Measurements from ENCODE around the gene BAIAP2.

BAIAP2 gene

DNA sequence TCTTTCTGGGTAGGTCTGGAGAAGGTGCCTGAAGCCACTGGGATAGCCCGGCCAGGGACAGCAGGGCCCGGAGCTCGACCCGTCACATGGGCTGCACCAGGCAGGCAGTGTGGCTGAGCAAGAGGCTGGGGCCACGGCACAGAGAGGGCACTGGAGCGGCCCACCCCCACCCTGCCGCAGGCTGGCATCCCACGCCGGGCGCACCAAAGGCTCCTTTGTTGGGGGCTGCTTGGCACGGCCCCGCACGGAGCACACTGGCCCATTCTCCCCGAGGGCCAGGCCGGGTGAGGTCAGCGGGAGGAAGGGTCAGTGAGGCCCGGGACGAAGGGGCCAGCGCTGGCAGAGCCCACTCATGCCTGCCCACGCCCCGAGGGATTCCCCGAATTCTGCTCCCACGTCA is 93.8 kb downstream of the BAIAP2 start:
- DNase-seq, result no peak

DNA sequence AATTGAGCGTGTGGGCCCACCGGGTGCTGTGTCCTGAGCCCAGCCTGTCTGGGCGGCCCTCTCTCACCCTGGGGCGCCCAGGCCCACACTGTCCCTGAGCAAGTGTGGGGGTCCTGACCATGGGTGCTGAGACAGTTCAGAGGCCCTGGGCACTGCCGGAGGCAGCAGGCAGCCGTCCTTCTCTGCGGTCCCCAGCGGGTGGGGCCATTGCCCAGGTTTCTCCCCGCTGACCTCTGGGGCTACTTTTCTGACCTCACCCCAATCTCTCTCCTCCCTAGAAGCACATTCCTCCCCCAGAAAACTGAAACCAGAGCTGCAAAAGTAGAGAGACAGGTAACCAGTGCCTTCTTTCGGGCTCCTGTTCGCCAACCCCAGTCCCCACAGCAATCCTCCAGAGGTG is 94.3 kb downstream of the BAIAP2 start:
- DNase-seq, result no peak

DNA sequence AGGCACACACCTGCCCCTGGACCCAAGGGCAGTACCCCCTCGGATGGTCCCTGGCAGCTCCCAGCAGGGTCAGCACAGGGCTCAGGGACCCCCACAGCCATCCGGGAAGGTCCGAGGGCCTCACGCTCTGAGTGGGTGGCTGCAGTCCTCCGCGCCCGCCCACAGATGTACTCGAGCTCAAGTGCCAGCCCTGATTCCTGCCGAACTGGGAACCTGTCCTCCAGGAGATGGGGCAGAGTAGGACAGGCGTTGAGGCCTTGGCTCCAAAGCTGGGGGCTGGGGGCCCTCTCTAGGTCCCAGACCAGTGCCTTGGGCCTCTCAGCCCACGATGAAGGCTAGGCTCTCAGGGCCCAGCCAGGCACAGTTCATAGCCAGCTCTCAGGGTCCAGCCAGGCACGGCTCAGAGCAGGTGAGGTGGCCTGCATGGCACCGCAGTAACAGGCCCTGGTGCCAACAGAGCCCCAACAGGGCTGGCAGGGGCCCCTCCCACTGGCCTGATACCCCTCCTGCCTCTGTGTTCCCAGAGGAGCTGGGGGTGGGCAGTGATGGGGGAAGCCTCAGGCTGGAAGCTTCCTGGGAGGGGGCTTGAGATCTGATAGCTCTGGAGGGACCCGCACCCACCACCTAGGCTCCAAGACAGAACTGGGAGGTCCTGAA is 94.9 kb downstream of the BAIAP2 start:
- DNase-seq, result no peak

DNA sequence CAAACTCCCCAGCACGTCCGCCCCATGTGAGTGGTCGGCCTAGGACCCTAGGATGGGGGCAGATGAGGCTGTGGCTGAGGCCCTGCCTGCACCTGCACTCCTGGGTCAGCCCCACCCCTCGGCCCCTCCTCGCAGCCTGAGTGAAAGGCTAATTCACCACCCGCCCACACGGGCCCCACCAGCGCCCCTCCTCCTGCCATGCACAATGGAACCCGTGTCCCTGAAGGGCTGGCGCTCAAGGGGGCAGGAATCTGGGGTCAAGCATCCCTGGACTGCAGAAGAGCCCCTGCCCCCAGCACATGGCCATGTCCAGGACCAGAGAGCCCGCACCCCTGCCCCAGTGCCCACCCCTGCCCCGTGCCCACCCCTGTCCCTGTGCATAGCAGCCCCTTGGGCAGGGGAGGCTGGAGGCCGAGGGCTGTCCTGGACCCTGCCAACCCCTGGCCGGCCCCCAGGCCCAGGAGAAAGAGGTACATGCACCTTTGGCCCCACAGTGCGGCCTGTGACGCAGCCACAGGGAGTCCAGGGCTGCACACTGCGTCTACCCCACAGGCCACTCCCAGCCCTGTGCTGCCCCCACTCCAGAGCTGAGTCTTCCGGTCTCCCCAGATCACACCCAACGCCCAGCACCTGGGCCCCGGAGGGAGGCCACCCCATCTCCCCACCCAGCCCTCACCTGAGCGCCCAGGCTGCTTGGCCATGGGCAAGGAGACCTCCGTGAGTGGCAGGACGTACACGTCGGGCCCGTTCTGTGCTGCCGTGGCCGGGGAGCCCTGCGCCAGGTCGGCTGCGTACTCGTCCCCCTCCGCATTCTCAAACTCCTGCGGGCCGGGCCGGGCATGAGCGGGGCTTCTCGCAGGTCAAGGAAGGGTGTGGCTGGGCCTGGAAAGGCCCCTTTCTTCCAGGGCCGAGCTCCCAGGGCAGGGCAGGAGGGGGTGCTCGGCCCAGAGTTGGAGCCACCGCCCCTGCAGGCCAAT is 95.7 kb downstream of the BAIAP2 start:
- DNase-seq, result no peak

DNA sequence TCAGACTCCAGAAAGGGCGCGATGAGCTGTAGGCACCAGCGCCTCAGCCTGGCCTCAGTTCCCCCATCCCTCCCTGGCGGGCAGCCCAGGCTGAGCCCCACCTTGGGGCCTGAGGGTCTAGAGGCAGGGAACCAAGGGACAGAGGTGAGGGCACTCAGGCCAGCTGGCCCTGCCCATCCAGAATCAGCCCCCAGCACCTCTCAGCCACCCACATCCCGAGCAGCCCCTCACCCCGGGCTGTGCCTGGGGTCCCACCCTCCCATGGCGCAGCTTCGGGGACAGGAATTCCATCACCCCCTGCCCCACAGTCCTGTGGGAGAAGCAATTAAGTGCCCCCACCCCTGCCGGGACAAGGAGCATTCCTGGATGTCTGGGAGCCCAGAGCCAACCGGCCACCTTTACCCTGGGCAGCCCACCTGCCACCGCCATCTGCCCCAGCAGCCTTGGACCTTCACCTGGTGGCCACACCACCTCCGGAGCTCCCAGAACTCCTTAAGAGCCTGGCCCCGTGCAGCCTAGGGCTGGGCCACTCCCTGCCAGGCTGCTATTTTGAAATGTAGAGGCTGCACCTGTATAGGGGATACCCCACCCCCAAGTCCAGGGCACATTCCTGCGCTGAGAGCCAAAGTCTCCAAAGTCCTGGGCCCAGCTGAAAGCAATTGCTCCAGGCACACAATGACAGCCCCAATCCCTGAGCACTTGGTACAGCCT is 96.7 kb downstream of the BAIAP2 start:
- no peak for DNase-seq

DNA sequence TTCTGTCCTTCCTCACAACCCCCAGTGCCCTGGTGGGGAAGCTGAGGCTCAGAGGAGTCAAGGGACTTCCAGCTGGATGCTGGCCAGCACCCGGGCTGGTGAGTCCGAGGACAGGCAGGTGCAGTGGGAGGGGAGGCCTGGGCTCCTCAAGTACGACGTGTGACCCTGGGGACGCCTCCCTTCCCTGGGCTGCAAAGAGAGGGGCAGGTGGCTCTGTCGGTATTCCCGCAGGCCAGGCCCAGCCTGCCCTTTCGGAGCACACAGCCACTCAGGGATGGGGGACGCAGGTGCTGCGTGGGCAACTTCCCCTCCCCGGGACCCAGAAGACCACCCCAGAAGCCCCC is 97.2 kb downstream of the BAIAP2 start:
- DNase-seq, result no peak

DNA sequence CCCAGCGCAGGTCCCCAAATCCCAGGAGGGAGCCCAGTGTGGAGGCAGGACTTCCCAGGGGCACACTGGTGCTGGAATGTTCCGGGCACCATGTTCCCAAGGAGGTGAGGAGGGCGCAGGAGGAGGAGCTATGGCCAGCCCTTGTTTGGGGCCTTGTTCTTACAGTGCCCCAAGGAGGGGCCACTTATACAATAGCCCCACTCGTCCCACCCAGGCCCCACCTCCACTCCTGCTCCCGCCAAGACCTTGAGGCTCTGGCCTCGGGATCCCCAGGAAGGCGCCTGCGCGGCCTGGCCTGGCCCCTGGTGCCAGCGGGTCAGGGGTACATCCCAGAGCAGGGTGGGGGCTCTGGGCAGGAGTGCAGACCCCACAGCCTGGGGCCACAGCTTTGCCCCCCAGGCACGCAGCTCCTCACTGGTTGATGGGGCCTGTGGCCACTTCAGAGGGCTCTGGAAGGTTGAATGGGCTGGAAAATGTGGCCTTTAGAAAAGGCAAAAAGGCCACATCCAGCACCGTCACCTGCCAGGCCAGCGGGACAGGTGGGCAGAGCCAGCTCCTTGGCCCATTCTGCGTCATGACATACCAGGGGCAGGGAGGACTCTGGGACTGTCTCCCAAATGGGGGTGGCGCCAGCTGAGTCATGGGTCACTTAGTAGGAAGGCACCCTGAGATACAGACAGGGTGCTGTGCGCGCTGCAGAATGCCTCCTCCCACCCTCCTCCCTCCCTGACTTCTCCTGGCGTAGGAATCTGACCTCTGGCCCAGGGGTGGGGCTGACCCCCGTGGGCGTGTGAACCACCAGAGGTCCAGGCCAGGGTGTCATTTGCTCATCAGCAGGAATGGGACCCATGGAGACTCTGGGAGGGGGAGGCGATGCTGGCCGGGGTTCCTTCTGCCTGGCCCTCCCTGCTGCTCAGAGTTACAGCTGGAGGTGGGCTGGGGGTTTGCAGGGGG is 98.1 kb downstream of the BAIAP2 start:
- no peak for DNase-seq

DNA sequence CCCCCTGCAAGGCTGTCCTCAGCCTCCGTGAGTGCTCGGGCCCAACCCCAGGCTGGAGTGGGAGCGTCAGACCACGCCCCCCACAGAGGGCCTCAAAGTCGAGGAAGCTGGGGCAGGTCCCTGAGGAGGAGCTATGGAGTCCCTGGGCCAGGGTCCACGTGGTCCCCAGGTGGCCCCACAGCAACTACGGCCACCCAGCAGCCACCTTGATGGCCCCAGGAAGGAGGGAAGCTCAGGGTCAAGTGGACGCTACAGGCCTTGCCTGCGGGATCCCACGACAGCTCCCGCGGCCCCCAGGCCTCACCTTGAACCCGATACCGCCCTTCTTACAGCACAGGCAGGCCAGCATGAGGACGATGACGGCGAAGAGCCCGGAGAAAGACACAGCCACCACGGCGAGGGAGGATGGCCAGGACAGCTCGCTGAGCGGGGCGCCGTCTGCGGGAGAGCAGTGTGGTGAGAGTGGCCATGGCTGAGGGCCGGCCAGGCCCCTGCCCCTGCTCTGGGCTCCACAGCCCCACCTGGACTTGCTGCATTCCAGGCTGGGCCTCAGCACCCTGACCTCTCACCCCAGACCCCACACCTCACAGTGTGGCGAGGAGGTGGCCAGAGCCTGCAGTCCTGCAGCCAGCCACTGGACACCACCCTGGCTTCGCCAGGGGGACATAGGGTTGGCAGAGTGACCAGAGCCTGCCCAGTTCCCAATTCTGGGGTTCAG is 99.3 kb downstream of the BAIAP2 start:
- DNase-seq, result no peak

DNA sequence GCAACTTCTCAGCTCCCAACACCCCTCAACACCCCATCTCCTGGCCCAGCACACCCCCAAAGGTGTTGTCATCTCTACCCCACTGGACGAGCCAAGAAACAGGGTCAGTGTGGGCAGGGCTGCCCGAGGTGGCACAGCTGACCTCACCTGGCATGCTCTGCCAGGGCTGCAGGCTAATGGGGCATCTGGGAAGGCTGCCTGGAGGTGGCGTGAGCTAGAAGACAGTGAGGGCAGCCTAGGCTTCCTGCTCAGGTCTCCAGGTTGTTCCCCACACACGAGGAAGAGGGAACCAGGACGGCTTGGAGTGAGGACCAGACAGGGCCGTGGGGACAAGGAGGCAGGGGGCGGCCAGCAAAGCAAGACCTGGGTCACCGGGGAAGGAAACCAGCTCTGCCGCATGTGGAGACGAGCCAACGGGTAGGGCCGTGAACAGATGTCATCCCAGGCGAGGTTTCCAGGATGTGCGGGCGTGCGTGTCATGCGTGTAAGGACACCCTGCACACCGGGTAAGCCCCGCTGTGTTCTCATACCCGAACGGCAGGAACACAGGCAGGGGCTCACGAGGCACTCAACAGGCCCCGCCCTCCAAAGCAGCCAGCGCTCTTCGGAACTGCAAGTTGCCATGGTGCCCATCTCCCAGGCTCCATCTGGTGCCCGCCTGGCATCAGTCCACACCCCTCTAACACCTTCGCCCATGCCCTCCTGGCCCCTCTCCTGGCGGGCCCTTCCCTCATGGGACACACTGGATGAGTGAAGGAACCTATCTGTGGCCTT is 100.7 kb downstream of the BAIAP2 start:
- DNase-seq, result no peak

DNA sequence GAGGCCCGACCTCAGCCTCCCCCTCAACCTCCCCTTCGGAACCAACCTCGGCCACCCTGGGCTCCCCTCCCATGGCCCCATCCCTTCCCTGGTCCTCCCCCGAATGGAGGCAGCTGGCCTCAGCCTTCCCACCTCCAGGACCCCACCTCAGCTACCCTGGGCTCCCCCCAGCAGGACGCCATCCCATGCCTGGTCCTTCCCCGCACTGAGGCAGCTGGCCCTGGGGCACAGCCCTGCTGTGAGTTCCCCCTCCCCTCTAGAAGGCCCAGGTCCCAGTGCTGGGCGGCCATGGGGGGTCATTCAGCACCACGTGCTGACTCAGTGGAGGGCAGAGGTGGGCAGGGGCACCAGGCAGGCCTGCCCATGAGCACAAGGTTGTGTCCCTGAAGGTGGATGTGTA is 101.4 kb downstream of the BAIAP2 start:
- DNase-seq, result no peak

DNA sequence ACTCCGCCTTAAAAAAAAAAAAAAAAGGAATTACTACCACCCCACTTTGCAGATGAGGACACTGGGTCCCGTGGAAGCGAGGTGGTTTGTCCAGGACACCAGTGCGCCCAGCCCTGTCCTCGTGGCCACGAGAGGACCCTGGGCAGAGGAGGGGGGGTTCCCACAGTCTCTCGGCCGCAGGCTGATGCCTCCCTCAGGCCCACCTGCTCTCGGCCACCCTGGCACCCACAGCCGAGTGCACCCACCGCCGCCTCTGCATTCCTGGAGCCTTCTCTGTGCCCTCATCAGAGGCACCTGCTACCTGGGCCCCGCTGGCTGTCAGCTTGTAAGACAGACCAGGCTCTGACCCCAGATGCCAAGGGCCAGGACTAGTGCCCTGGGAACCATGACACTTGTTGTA is 102.3 kb downstream of the BAIAP2 start:
- no peak for DNase-seq

DNA sequence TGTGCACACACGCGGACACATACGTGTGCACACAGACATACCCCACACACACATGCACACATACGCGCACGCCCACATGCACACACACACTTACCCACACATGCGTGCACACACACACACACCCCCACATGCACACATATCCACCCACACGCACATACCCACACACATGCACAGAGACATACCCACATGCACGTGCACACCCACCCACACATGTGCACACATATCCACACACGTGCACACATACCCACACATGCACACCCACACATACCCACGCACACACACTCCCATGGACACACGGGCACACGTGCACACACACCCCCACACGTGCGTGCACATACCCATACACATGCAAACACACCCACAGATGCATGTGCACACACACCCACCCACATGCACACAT is 103.1 kb downstream of the BAIAP2 start:
- no peak for DNase-seq

DNA sequence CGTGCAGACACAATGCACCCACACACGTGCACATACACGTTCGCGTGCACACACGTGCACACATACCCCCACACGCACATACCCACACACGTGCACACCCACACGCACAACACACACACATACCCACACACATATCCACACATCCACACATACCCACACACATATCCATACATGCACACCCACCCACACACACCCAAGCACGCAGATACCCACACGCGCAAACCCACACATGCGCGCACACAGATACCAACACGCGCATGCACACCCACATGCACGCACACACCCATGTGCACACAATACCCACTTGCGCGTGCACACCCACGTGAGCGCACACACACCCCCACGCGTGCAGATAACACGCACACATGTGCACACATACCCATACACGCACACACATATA is 103.5 kb downstream of the BAIAP2 start:
- DNase-seq, result no peak

DNA sequence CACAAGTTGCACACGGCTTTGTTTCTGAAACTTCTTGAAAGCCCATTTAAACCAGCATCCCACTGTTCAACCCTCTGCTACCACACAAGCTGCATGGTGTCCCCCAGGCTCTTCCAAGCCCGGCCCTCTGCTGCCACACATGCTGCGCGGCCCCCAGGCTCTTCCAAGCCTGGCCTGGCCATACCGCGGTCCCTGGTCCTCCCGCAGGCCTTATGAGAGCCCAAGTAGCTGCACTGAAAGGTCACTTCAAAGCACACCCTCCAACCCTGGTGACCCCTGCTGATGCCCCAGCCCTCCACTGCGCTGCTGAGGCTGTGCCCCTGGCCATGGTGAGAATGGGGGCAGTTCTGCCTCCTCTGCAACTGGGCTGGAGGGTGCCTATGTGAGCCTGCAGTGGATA is 104.5 kb downstream of the BAIAP2 start:
- no peak for DNase-seq

DNA sequence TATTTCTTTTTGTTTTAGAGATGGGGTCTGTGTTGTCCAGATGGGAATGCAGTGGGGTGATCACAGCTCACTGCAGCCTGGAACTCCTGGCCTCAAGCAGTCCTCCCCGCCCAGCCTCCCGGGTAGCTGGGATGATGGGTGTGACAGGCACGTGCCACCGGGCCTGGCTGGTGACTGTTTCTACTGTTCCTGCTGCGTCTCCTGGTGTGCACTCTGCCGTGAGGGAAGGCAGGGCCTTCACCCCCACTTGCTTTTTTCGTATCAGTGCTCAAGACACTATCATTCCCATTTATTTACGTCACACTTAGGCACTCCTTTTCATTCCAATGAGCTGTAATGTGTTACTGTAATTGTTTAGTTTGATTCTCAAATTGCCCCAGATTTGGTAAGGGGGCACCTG is 105.1 kb downstream of the BAIAP2 start:
- no peak for DNase-seq

DNA sequence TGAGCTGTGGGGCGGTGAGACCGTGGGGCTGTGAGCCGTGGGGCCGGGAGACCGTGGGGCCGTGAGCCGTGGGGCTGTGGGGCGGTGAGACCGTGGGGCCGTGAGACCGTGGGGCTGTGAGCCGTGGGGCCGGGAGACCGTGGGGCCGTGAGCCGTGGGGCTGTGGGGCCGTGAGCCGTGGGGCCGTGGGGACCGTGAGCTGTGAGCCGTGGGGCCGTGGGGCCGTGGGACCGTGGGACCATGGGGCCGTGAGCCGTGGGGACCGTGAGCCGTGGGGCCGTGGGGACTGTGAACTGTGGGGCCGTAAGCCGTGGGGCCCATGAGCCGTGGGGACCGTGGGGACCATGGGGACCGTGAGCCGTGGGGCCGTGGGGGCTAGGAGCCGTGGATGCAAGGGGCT is 105.7 kb downstream of the BAIAP2 start:
- no peak for DNase-seq

DNA sequence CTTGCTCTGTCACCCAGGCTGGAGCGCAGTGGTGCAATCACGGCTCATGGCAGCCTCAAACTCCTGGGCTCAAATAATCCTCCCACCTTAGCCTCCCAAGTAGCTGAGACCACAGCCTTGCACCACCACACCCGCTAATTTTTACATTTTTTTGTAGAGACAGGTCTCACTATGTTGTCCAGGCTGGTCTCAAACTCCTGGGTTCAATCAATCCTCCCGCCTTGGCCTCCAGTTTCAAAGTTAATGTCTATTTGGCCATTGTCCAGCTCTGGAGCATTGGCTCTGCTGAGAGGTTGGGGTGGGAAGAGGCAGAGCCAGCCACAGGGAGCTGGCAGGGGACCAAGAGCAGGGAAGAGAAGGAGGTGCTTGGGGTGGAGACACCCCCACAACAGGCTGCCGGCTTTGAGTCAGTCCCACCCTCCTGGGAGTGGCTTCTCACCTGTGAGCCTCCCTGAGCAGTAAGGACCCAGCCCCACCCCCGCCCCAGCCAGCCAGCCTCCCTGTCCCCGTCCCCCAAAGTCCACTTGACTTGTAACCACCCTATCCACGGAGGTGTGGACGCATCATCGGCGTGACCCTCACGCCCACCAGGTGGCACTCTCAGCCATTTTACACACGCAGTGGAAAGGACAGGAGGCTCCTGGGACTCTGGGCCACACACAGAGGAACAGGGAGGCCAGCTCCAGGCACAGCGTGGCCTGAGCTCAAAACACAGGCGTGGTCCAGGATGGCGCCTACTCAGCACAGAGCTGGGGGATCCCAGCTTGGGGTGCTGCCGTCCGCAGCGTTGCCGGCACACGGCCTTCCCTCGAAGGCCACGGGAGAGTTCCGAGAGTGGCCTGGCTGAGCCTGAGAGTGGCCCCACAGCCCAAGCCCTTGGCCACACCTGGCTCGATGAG is 107.6 kb downstream of the BAIAP2 start:
- peak; percentile 40 for DNase-seq

DNA sequence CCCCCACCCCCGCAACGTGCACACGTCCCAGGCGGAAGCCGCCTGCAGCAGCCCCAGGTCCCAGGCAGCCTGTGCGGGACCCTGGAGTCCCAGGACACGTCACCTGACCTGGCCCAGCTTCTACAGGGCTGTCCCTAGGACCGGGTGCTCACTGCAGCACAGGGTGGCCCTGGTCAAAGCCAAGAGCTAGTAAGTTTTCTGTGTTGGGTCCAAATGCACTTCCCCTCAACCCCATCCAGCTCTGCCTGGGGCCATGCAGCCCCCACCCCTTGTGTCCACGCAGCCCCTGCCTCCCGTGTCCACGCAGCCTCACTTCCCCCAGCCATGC is 108.2 kb downstream of the BAIAP2 start:
- DNase-seq, result no peak

DNA sequence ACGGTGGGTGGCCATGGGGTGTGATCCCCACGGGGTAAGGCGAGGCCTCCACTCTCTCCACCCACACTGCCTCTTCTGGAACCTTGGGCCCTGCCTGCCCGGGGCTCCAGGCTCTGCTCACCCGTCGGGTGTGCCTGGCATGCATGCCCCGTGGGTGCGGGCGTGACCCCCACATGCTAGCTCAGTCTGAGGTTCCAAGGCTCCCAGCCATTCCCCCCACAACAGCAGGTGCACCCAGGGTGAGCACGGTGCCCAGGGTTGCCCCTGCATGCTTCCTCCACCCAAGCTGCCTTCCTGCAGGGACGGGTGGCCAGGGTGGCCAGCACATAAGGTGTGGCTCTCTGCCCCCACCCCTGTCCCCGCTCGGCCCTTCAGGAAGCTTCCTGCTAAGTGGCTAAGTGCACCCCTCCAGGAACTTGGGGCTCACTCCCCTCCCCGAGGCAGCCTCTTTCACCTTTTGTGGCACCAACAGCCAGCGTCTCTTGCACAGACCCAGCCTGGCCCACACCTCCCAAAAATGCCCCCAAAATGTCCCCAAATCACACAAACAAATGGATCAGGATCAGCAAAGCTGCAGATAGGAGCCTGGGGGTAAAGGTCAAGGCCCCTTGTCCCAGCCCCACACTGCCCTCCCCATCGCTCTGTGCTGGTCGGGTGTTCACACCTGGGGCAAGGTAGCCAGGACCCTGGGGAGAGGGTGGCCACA is 108.9 kb downstream of the BAIAP2 start:
- no peak for DNase-seq

DNA sequence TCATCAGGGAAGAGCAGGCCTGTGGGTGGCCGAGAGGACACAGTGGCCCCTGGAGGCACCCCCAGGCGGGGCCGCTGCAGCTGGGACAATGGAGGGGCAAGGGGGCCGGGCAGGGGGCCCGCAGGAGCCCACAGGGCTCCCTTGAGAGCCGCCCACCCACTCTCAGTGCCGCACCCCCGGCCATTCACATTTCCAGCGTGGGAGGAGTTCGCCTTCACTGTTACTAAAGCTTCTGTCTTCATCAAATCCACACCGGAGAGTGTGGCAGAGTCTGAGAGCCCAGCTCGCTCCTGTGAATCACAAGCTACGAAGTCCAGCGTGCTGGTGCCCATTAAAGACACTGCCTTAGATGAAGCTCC is 109.5 kb downstream of the BAIAP2 start:
- no peak for DNase-seq
